ENCODE measurements around the gene HOXD13.

HOXD13 gene

GRCh38 chr2:176081376-176081836 lies 11.1 kb upstream of the HOXD13 start:
- DNase-seq: no peak

- no peak for DNase-seq
Measured at GRCh38 chr2:176081837-176082524, 10.5 kb upstream of the HOXD13 start.

GRCh38 chr2:176082525-176082823 lies 10.0 kb upstream of the HOXD13 start:
- no peak for DNase-seq

- no peak for DNase-seq
Measured at GRCh38 chr2:176082824-176083751, 9.4 kb upstream of the HOXD13 start.

GRCh38 chr2:176083796-176084261 lies 8.7 kb upstream of the HOXD13 start, which contains the start of gene EVX2:
Gene EVX2 (minus strand): TSS chr2:176083962. CDS start chr2:176083776, 186 bp downstream.
- DNase-seq: no peak

- DNase-seq: peak; percentile 63
Measured at GRCh38 chr2:176084611-176085119, 7.9 kb upstream of the HOXD13 start.

- DNase-seq: no peak
Measured at GRCh38 chr2:176085120-176085788, 7.3 kb upstream of the HOXD13 start.

GRCh38 chr2:176085861-176086771 lies 6.4 kb upstream of the HOXD13 start:
- DNase-seq: peak; percentile 48

- DNase-seq: no peak
Measured at GRCh38 chr2:176087330-176088047, 5.0 kb upstream of the HOXD13 start.

GRCh38 chr2:176088048-176088936 lies 4.2 kb upstream of the HOXD13 start:
- DNase-seq: peak; percentile 66

- DNase-seq: no peak
Measured at GRCh38 chr2:176088937-176089842, 3.3 kb upstream of the HOXD13 start.

- DNase-seq: no peak
Measured at GRCh38 chr2:176089843-176090395, 2.6 kb upstream of the HOXD13 start.

GRCh38 chr2:176090862-176091261 lies 1.7 kb upstream of the HOXD13 start:
- no peak for DNase-seq

GRCh38 chr2:176091329-176092258 lies 927 bp upstream of the HOXD13 start:
- DNase-seq: peak; percentile 57

- DNase-seq: peak; percentile 32
Measured at GRCh38 chr2:176093145-176093897, 800 bp downstream of the HOXD13 start.

GRCh38 chr2:176093898-176094249 lies 1.4 kb downstream of the HOXD13 start:
- no peak for DNase-seq

- DNase-seq: no peak
Measured at GRCh38 chr2:176094349-176094748, 1.8 kb downstream of the HOXD13 start.

All from NCI-H2227 treated with DMSO at 0.1 percent for 48 hours (cell line).